GM12891 (cell line): ENCODE results near the gene MOB3C.
"Not testable (repeated sequence)": the region's sequence is repeated elsewhere in the genome, so short reads cannot be mapped to it uniquely, and the experiment has no call there.

ENCODE experiments used
- DNase-seq: peaks from one replicate; pipeline ENCODE4 v3.0.0; 2011; ENCODE audit warnings: low spot score; ENCODE audit not compliant: insufficient read length
- FAIRE-seq: peaks from 2 replicates; lab custom pipeline; 2011; peaks lifted over from hg19 to GRCh38; lab: Jason Lieb, UNC
- PAX5 ChIP-seq: IDR thresholded peaks from 2 replicates; pipeline ENCODE4 v1.6.1; 2011; ENCODE audit warnings: low read length, moderate library complexity, mild to moderate bottlenecking; ENCODE audit not compliant: insufficient read depth, severe bottlenecking
- POLR2A ChIP-seq: IDR thresholded peaks from 2 replicates; pipeline ENCODE4 v1.6.1; 2011; ENCODE audit warnings: low read depth, low read length, control low read depth
- POLR2AphosphoS5 ChIP-seq: IDR thresholded peaks from 2 replicates; pipeline ENCODE4 v1.6.1; 2011; ENCODE audit warnings: low read depth, low read length, control low read depth
- POU2F2 ChIP-seq: IDR thresholded peaks from 2 replicates; pipeline ENCODE4 v1.6.1; 2011; ENCODE audit warnings: low read depth, mild to moderate bottlenecking, control low read depth, low read length, moderate library complexity
- SPI1 ChIP-seq: IDR thresholded peaks from 2 replicates; pipeline ENCODE4 v1.6.1; 2011; ENCODE audit warnings: low read depth, low read length, control low read depth
- TAF1 ChIP-seq: IDR thresholded peaks from 2 replicates; pipeline ENCODE4 v1.6.1; 2011; ENCODE audit warnings: low read depth, low read length, control low read depth

Gene MOB3C

GRCh38 chr1:46652321-46653100 lies 35.9 kb upstream of the MOB3C start:
- TF ChIP-seq POLR2A, result no peak
- TF ChIP-seq TAF1, result no peak
- TF ChIP-seq POU2F2, result no peak
- TF ChIP-seq PAX5, result no peak
- TF ChIP-seq POLR2AphosphoS5, result no peak
- no peak for TF ChIP-seq SPI1
- FAIRE-seq (no peak), DNase-seq (no peak)

DNA sequence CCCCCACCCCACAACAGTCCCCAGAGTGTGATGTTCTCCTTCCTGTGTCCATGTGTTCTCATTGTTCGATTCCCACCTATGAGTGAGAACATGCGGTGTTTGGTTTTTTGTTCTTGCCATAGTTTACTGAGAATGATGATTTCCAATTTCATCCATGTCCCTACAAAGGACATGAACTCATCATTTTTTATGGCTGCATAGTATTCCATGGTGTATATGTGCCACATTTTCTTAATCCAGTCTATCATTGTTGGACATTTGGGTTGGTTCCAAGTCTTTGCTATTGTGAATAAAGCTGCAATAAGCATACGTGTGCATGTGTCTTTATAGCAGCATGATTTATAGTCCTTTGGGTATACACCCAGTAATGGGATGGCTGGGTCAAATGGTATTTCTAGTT lies 34.5 kb upstream of the MOB3C start:
- DNase-seq, FAIRE-seq: not testable (repeated sequence)

DNA sequence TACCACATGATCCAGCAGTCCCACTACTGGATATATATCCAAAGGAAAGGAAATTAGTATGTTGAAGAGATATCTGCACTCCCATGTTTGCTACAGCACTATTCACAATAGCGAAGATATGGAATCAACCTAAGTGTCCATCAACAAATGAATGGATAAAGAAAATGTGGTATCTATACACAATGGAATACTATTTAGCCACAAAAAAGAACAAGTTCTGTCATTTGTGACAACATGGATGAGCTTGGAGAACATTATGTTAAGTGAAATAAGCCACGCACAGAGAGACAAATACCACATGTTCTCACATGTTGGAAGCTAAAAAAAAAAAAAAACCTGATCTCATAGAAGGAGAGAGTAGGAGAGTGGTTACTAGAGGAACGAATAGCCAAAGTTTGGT lies 33.9 kb upstream of the MOB3C start:
- TF ChIP-seq POLR2A, result no peak
- TF ChIP-seq POU2F2, result no peak
- TF ChIP-seq SPI1, result no peak
- TF ChIP-seq TAF1, result no peak
- no peak for TF ChIP-seq PAX5
- TF ChIP-seq POLR2AphosphoS5, result no peak
- FAIRE-seq (no peak), DNase-seq (no peak)

DNA sequence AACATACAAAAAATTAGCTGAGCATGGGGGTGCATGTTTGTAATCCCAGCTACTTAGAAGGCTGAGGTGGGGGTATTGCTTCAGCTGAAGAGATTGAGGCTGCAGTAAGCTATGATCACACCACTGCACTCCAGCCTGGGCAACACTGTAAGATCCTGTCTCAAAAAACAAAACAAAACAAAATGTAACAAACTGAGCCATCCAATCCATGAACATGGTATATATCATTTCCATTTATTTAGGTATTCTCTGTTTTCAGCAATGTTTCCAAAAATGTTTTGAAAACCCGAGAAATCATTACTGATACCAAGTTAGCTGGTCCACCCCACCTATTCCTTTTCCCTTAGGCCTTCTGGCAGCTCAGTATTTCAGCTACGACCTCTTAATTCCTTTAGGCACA lies 33.2 kb upstream of the MOB3C start:
- TF ChIP-seq SPI1 (no peak), POLR2A (no peak), PAX5 (no peak), POLR2AphosphoS5 (no peak), TAF1 (no peak), POU2F2 (no peak)
- FAIRE-seq (no peak), DNase-seq (no peak)

DNA sequence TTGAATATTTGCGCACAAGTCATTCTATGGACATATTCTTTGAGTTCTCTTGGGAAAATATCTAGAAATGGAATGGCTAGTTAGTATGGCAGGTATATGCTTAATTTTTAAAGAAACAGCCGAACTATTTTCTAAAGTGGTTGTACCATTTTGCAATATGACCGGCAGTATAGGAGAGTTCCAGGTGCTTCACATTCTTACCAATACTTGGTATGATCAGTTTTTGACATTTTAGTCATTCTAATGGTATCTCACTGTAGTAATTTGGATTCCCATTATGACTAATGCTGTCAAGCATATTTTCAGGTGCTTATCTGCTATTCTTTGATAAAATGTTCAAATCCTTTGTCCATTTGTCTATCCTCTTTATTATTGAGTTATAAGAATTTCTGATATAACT lies 31.0 kb upstream of the MOB3C start:
- FAIRE-seq, result no peak
- TF ChIP-seq POU2F2 (no peak), POLR2AphosphoS5 (no peak), PAX5 (no peak), TAF1 (no peak), POLR2A (no peak), SPI1 (no peak)
- DNase-seq, result no peak

DNA sequence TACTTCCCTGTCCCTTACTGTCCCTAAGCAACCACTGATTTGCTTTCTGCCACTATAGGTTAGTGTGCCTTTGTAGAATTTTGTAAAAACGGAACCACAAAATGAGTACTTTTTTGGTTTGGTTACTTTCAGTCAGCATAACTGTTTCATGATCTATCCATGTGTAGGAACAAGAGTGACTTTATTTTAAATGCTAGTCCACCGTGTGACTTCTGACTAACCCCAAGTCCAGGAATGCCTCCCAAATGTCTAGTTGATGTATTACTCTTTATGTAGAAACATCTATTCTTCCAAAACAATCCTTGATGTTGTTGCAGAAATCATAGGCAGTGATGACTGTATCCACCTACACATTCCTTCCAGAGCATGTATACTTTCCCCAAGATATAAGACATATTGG lies 30.2 kb upstream of the MOB3C start:
- TF ChIP-seq POLR2A (no peak), POU2F2 (no peak), TAF1 (no peak), SPI1 (no peak), PAX5 (no peak), POLR2AphosphoS5 (no peak)
- DNase-seq (no peak), FAIRE-seq (no peak)

DNA sequence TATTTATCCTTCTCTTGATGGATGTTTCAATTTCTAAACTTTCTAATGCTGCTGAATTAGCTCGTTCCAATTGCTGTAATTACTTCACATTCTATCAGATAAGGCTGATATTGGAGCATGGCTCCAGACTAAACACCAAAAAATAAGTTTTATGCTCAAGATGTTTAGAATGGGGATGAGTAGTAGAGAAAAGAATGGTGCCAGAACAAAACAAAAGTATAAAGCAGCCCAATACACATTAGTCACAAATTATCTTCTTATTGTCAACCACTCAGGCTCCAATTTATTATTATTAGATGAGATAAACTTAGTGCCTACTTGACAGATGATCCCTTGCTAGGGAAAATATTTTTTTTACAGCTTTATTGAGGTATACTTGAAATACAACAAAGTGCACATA lies 29.7 kb upstream of the MOB3C start:
- no peak for DNase-seq
- FAIRE-seq, result no peak
- TF ChIP-seq TAF1, result no peak
- no peak for TF ChIP-seq PAX5
- no peak for TF ChIP-seq SPI1
- no peak for TF ChIP-seq POLR2A
- TF ChIP-seq POU2F2, result no peak
- TF ChIP-seq POLR2AphosphoS5, result no peak

GRCh38 chr1:46645815-46646214 lies 29.2 kb upstream of the MOB3C start:
- TF ChIP-seq POU2F2, result no peak
- no peak for TF ChIP-seq SPI1
- TF ChIP-seq POLR2AphosphoS5, result no peak
- no peak for TF ChIP-seq POLR2A
- TF ChIP-seq PAX5, result no peak
- TF ChIP-seq TAF1, result no peak
- DNase-seq (no peak), FAIRE-seq (no peak)

DNA sequence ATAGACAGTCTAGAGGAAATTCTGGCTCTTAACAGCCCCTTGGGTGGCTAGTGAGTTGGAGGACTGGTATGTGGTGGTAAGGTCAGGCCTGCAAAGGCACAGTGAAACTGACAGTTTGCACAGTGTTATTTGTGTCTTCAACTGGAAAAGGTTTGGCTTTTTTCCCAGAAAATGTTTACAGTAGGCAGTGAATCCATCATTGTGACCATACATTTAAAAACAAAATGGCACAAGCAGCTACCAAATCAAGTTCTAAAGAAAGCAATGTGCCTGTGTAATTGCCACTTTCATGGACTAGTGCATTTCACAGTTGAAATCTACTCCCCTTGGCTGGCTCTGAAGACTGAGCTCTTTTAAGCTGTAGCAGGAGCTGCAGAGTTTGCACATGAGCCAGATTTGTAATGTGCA lies 26.8 kb upstream of the MOB3C start:
- DNase-seq (no peak), FAIRE-seq (no peak)
- TF ChIP-seq POLR2AphosphoS5 (no peak), TAF1 (no peak), POLR2A (no peak), POU2F2 (no peak), SPI1 (no peak), PAX5 (no peak)
